HepG2 (cell line): ENCODE measurements around the gene POU1F1. TPM values are rescaled to one million over a fixed set of nuclear protein-coding genes. Genes with fewer than 3 reads are reported as not detected.

ENCODE experiments used
- ATAC-seq: fragments of 200-7000 bp; cut with Tn5 transposase; 3 replicates; pipeline ENCODE4 v1.9.1; 2020; ENCODE audit warnings: mild to moderate bottlenecking, moderate library complexity
- BruUV-seq: library from RNA; stranded (reverse); fragments of 400-500 nt; replicated peaks from 2 replicates; lab custom pipeline; 2021; lab: Mats Ljungman, UMichigan
- CTCF ChIA-PET: fragments of 300-600 bp; formaldehyde crosslinking; extraction: SDS; loops from one replicate; lab custom pipeline; 2021; ENCODE audit warnings: low total read pairs, inconsistent platforms, low intra/inter-chr PET ratio; lab: Yijun Ruan, JAX
- POLR2A ChIA-PET: fragments of 350-600 bp; sonication (Branson Sonifier 250); formaldehyde crosslinking; loops from one replicate; lab custom pipeline; 2020; ENCODE audit warnings: antibody characterized with exemption, inconsistent platforms; lab: Yijun Ruan, JAX
- DNase-seq: peaks from one replicate; pipeline ENCODE4 v3.0.0-alpha.2; 2015; ENCODE audit warnings: low spot score
- FAIRE-seq: peaks from 3 replicates; lab custom pipeline; 2011; peaks lifted over from hg19 to GRCh38; lab: Jason Lieb, UNC
- H2AFZ ChIP-seq: one replicate; pipeline ENCODE4 v1.6.1; 2011; ENCODE audit warnings: low read length, inconsistent platforms
- H3K27ac ChIP-seq: fragments of 300-600 bp; 3 replicates; pipeline ENCODE4 v1.8.0; 2011; ENCODE audit warnings: mixed run types, mild to moderate bottlenecking, mixed read lengths, low read length, inconsistent platforms; ENCODE audit not compliant: insufficient read depth; ENCODE audit errors: extremely low read length
- H3K27me3 ChIP-seq, 2 experiments: fragments of 200-600 bp in 1 of 2; 2 replicates in 1 of 2; 3 replicates in 1 of 2; pipeline versions ENCODE4 v1.6.0 to v1.8.0; 2011; ENCODE audit warnings: low read length in 2 of 2, mild to moderate bottlenecking in 2 of 2, moderate library complexity in 2 of 2, inconsistent platforms in 1 of 2; ENCODE audit not compliant: insufficient read depth in 2 of 2, control insufficient read depth in 1 of 2
- H3K36me3 ChIP-seq, 2 experiments: fragments of 200-600 bp in 1 of 2; replicated peaks in 1 of 2; 2 replicates in 1 of 2; 3 replicates in 1 of 2; pipeline versions ENCODE4 v1.5.1 to v1.8.0; 2011; ENCODE audit warnings: low read length in 2 of 2, inconsistent platforms in 1 of 2; ENCODE audit not compliant: insufficient read depth in 2 of 2, control insufficient read depth in 1 of 2
- H3K4me1 ChIP-seq: 2 replicates; pipeline ENCODE4 v1.5.1; 2012; ENCODE audit warnings: low read length, inconsistent platforms; ENCODE audit not compliant: insufficient read depth
- H3K4me2 ChIP-seq: 2 replicates; pipeline ENCODE4 v1.6.0; 2011; ENCODE audit warnings: low read depth, low read length, inconsistent platforms
- H3K4me3 ChIP-seq, 3 experiments: fragments of 200-600 bp in 1 of 3; sonication (generic), shearing (Covaris generic) in 1 of 3; replicated peaks in 1 of 3; 2 replicates each; pipeline ENCODE4 v1.5.1; 2011 to 2016; ENCODE audit warnings: low read length in 3 of 3, inconsistent platforms in 2 of 3, low read depth in 2 of 3, mild to moderate bottlenecking in 2 of 3, control low read depth in 1 of 3, mixed read lengths in 1 of 3; ENCODE audit not compliant: insufficient read depth in 1 of 3
- H3K79me2 ChIP-seq: one replicate; pipeline ENCODE4 v1.6.1; 2011; ENCODE audit warnings: low read length, inconsistent platforms; ENCODE audit not compliant: insufficient read depth
- H3K9ac ChIP-seq: 2 replicates; pipeline ENCODE4 v1.6.0; 2011; ENCODE audit warnings: mild to moderate bottlenecking, low read depth, low read length, inconsistent platforms; ENCODE audit not compliant: insufficient read depth
- H3K9me3 ChIP-seq: 2 replicates; pipeline ENCODE4 v1.5.1; 2012; ENCODE audit warnings: mild to moderate bottlenecking, low read length
- H4K20me1 ChIP-seq: 2 replicates; pipeline ENCODE4 v1.6.0; 2011; ENCODE audit warnings: inconsistent platforms, mild to moderate bottlenecking, low read length, moderate library complexity; ENCODE audit not compliant: insufficient read depth
- DMTF1 ChIP-seq: sonication (generic); formaldehyde crosslinking; IDR thresholded peaks from 2 replicates; pipeline ENCODE4 v1.4.0; 2020; ENCODE audit warnings: mild to moderate bottlenecking, missing genetic modification reagents
- GLMP ChIP-seq: sonication (generic); formaldehyde crosslinking; IDR thresholded peaks from 2 replicates; pipeline ENCODE4 v1.9.0; 2021; ENCODE audit warnings: missing genetic modification reagents, mild to moderate bottlenecking, borderline replicate concordance
- IKZF4 ChIP-seq: sonication (generic); formaldehyde crosslinking; IDR thresholded peaks from 2 replicates; pipeline ENCODE4 v1.5.1; 2020; ENCODE audit warnings: borderline replicate concordance, mild to moderate bottlenecking, low read depth, missing genetic modification reagents; ENCODE audit errors: not compliant biosample characterization
- JARID2 ChIP-seq: sonication (generic); formaldehyde crosslinking; IDR thresholded peaks from 2 replicates; pipeline ENCODE4 v1.8.1; 2023; ENCODE audit warnings: missing genetic modification reagents, inconsistent platforms; ENCODE audit not compliant: insufficient replicate concordance
- MAF1 ChIP-seq: sonication (generic); formaldehyde crosslinking; IDR thresholded peaks from 2 replicates; pipeline ENCODE4 v1.5.0; 2020; ENCODE audit warnings: missing genetic modification reagents, borderline replicate concordance
- MED13 ChIP-seq: sonication (generic); formaldehyde crosslinking; IDR thresholded peaks from 2 replicates; pipeline ENCODE4 v1.5.0; 2020; ENCODE audit warnings: missing genetic modification reagents
- NFRKB ChIP-seq: fragments of 450-650 bp; IDR thresholded peaks from 2 replicates; pipeline ENCODE4 v1.6.1; 2017
- RNF2 ChIP-seq: fragments of 450-650 bp; conservative IDR thresholded peaks from 2 replicates; pipeline ENCODE4 v1.6.1; 2016; ENCODE audit warnings: low read depth
- TAF1 ChIP-seq: sonication (generic); formaldehyde crosslinking; IDR thresholded peaks from 2 replicates; pipeline ENCODE4 v1.4.0; 2020; ENCODE audit warnings: missing genetic modification reagents
- ZNF367 ChIP-seq: sonication (generic); formaldehyde crosslinking; IDR thresholded peaks from 2 replicates; pipeline ENCODE4 v1.4.0; 2020; ENCODE audit warnings: missing genetic modification reagents, borderline replicate concordance
- ZNF414 ChIP-seq: sonication (generic); formaldehyde crosslinking; IDR thresholded peaks from 2 replicates; pipeline ENCODE4 v1.5.0; 2020; ENCODE audit warnings: missing genetic modification reagents
- ZNF615 ChIP-seq: sonication (generic); formaldehyde crosslinking; IDR thresholded peaks from 2 replicates; pipeline ENCODE4 v1.5.0; 2020; ENCODE audit warnings: mild to moderate bottlenecking, missing genetic modification reagents, borderline replicate concordance
- ZNF687 ChIP-seq: sonication (generic); formaldehyde crosslinking; IDR thresholded peaks from 2 replicates; pipeline ENCODE4 v1.5.1; 2020; ENCODE audit warnings: mild to moderate bottlenecking, missing genetic modification reagents, moderate library complexity
- ZNF710 ChIP-seq: sonication (generic); formaldehyde crosslinking; IDR thresholded peaks from 2 replicates; pipeline ENCODE4 v1.5.0; 2020; ENCODE audit warnings: mild to moderate bottlenecking, missing genetic modification reagents, borderline replicate concordance
- ZNF841 ChIP-seq: sonication (generic); formaldehyde crosslinking; IDR thresholded peaks from 2 replicates; pipeline ENCODE4 v1.8.1; 2023; ENCODE audit warnings: missing genetic modification reagents, borderline replicate concordance
- in situ Hi-C: cut with HindIII; loops from 2 replicates; pipeline ENCODE4 v1.10.0; 2017; ENCODE audit warnings: low pct_unique_long_range_greater_than_20kb; ENCODE audit not compliant: extremely low pct_ligation_motif_present
- intact Hi-C: fragments of 100-400 bp; cut with micrococcal nuclease; formaldehyde crosslinking; loops from one replicate; pipeline ENCODE4 v1.10.0; 2022; ENCODE audit not compliant: unreplicated experiment
- polyA plus RNA-seq, 8 experiments: library from polyadenylated mRNA; depleted of rRNA in 3 of 8; stranded (reverse) in 7 of 8; unstranded in 1 of 8; fragments of >200 nt; fragmentation: Illumina TruSeq in 4 of 8; extraction: Trizol in 4 of 8; gene quantifications; 2 replicates each; pipeline versions ENCODE4 v1.2.1 to v1.2.3, GENCODE V29; 2011 to 2016; ENCODE audit warnings: low read depth in 4 of 8, missing spikeins in 1 of 8, mixed read lengths in 1 of 8; ENCODE audit not compliant: insufficient read depth in 1 of 8
- total RNA-seq, 5 experiments: library from RNA; depleted of rRNA; stranded (reverse); fragments of >200 nt; fragmentation: Illumina TruSeq; extraction: Trizol; gene quantifications; 2 replicates each; pipeline ENCODE4 v1.2.3, GENCODE V29; 2016; ENCODE audit warnings: low read depth in 1 of 5

POU1F1 gene
- total and polyA plus RNA-seq, 2 of the 13 experiments (the other 11 are each of a cell fraction or from before 2014, with no cell fraction given): not detected

GRCh38 chr3:87269723-87270122, 6.7 kb downstream of the POU1F1 start:
- no peak for ATAC-seq
- H4K20me1 ChIP-seq: no peaks in the 10 kb centered on the region
- H3K9ac ChIP-seq: no peak overlapping the region
- H3K4me2 ChIP-seq: no peak overlapping the region
- no peak for FAIRE-seq
- no peaks in the 10 kb centered on the region for H3K9me3 ChIP-seq
- intact Hi-C loops (loop anchor here (10.0 kb wide), 1 partner anchor 735 kb away; no protein-coding TSS in a partner anchor), in situ Hi-C loops (no loop called here)
- no peaks in the 10 kb centered on the region for H3K27me3 ChIP-seq
- DNase-seq: no peak
- no peak overlapping the region for H3K27ac ChIP-seq
- H3K4me1 ChIP-seq: no peaks in the 10 kb centered on the region
- no peak overlapping the region for H2AFZ ChIP-seq
- ChIA-PET CTCF (no interaction called here), POLR2A (no interaction called here)
- no peaks in the 10 kb centered on the region for H3K79me2 ChIP-seq
- no peak overlapping the region for H3K4me3 ChIP-seq
- no TSS peak for BruUV-seq
- H3K36me3 ChIP-seq: no peaks in the 10 kb centered on the region
- TF ChIP-seq DMTF1 (CRISPR knock-in tag): no peak
- no peak for TF ChIP-seq TAF1 (CRISPR knock-in tag)
- TF ChIP-seq JARID2 (CRISPR knock-in tag): no peak
- TF ChIP-seq RNF2: no peak
- TF ChIP-seq IKZF4: no peak
- no peak for TF ChIP-seq MAF1 (CRISPR knock-in tag)
- no peak for TF ChIP-seq ZNF710 (CRISPR knock-in tag)
- TF ChIP-seq GLMP (CRISPR knock-in tag): no peak
- no peak for TF ChIP-seq ZNF841 (CRISPR knock-in tag)
- no peak for TF ChIP-seq ZNF687
- TF ChIP-seq MED13 (CRISPR knock-in tag): no peak
- TF ChIP-seq ZNF367: no peak
- no peak for TF ChIP-seq ZNF615
- no peak for TF ChIP-seq ZNF414 (CRISPR knock-in tag)
- no peak for TF ChIP-seq NFRKB
